Aorta (tissue), 5 donors: ENCODE data around the gene TSPAN33. TPM values are rescaled to one million over a fixed set of nuclear protein-coding genes. Genes with fewer than 3 reads are reported as not detected.

Source experiments
- ATAC-seq: fragments of 200-7000 bp; cut with Tn5 transposase; one replicate; pipeline ENCODE4 v1.9.1; 2022; ENCODE audit warnings: moderate library complexity; ENCODE audit not compliant: low FRiP score
- DNase-seq, 2 donors: peaks; one replicate each; pipeline ENCODE4 v3.0.0-alpha.2; 2020
- H3K27ac ChIP-seq, 2 donors: one replicate each; pipeline ENCODE4 v1.5.1; 2013; ENCODE audit warnings: low read length in 2 of 2, mild to moderate bottlenecking in 2 of 2, moderate library complexity in 2 of 2, control low read depth in 1 of 2, inconsistent platforms in 1 of 2, low read depth in 1 of 2
- H3K27me3 ChIP-seq, 2 donors: one replicate each; pipeline ENCODE4 v1.6.1; 2013; ENCODE audit warnings: control low read depth in 1 of 2, low read length in 1 of 2, mild to moderate bottlenecking in 1 of 2, moderate library complexity in 1 of 2; ENCODE audit not compliant: insufficient read depth in 2 of 2, control insufficient read depth in 1 of 2
- H3K36me3 ChIP-seq, 2 donors: one replicate each; pipeline ENCODE4 v1.6.1; 2013; ENCODE audit warnings: control low read depth in 1 of 2, low read length in 1 of 2, mild to moderate bottlenecking in 1 of 2; ENCODE audit not compliant: insufficient read depth in 2 of 2, control insufficient read depth in 1 of 2
- H3K4me1 ChIP-seq, 2 donors: one replicate each; pipeline ENCODE4 v1.6.1; 2013; ENCODE audit warnings: low read length in 2 of 2, control low read depth in 1 of 2, mild to moderate bottlenecking in 1 of 2, moderate library complexity in 1 of 2; ENCODE audit not compliant: insufficient read depth in 2 of 2, control insufficient read depth in 1 of 2
- H3K4me3 ChIP-seq, 2 donors: one replicate each; pipeline ENCODE4 v1.5.1; 2013; ENCODE audit warnings: low read length in 2 of 2, control low read depth in 1 of 2, mild to moderate bottlenecking in 1 of 2
- H3K9me3 ChIP-seq: one replicate; pipeline ENCODE4 v1.6.1; 2013; ENCODE audit warnings: mild to moderate bottlenecking, low read length; ENCODE audit not compliant: control insufficient read depth
- WGBS, 2 donors: extraction: QIAGEN DNeasy Blood & Tissue Kit; methylation state at CpG; one replicate each; pipeline ENCODE4 v1.1.7; 2013; 5-methylcytosine and 5-hydroxymethylcytosine counted together
- intact Hi-C, 2 donors: fragments of 100-400 bp; cut with DNase I; formaldehyde crosslinking; loops; one replicate each; pipeline versions ENCODE4 v1.14.2 to v1.15.0; 2022
- polyA plus RNA-seq, 2 donors: library from polyadenylated mRNA; stranded (reverse); fragments of 200-250 nt; gene quantifications; one replicate each; pipeline ENCODE4 v1.2.3, GENCODE V29; 2013
- total RNA-seq, 2 donors: library from RNA; stranded (reverse); fragmentation: NEBNext Ultra II Directional; extraction: Animal tissue kit (Norgen Biotek cat#: 25700); gene quantifications; one replicate each; pipeline ENCODE4 v1.2.1, GENCODE V29; 2021
- donor health status: healthy with polysubstance abuse.
- donor health status: Bipolar disorder and iron deficiency.
- donor health status: DM: no; HTN: no; CAD: no.
- donor health status: DM: no; HTN: no; CAD: no.
- donor health status: DM: yes; HTN: yes; CAD: no.

TSPAN33 gene
- total and polyA plus RNA-seq, 4 donors = 2.5 to 16.5 (median 7.6) TPM

DNA sequence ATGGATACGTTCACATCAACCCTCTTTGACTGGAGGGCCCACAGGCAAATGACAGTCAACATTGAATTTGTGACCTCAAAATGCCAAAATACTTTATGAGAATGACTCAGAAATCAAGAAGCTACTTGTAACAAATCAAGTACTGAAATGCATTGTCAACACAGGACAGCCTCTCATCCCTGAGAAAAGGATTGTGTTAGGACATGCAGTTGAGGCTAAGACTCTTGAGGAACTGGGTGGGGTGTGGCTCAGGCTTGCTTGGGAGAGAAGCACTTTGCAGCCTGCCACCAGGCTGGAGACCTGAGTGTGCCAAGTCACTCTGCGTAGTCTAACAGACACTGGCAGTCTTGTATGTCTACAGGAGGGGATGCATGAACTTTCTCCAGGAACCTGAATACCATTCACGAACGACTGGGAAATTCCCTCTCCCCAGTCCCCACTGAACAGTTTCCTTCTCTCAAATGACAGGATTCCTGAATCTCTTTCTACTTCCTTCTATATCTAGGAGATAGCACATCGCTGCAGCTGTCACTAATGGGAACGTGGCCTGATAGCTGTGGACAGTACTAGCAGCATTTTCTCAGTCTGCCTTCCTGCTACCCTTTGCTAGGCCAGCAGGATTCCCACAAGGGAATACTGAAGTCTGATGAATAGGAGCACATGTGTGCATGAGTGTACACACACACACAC, 40.6 kb downstream of the TSPAN33 start:
- Histone ChIP-seq H3K27ac (no peak overlapping the region), H3K9me3 (no peaks in the 10 kb centered on the region), H3K4me3 (no peak overlapping the region), H3K4me1 (no peaks in the 10 kb centered on the region), H3K27me3 (no peaks in the 10 kb centered on the region), H3K36me3 (no peaks in the 10 kb centered on the region)
- intact Hi-C loops = no loop called here
- ATAC-seq (no peak), DNase-seq (no peak)
- 89 to 91% methylated on average over 6 of the region's 6 CpGs for WGBS, 2 donors

DNA sequence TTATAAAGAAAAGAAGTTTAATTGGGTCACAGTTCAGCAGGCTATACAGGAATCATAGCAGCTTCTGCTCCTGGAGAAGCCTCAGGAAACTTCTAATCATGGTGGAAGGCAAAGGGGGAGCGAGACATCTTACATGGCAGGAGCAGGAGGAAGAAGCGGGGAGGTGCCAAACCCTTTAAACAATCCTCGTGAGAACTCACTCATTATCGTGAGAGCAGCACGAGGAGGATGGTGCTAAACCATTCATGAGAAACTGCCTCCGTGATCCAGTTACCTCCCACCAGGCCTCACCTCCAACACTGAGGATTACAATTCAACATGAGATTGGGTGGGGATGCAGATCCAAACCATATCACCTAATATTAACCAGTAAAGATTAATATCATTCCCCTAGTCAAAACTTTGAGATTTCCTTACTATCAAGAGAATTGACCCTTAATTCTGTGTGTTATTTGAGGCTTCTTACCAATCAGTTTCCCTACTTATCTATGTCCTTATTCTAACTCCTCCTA, 42.3 kb downstream of the TSPAN33 start:
- 88 to 96% methylated on average over 6 of the region's 6 CpGs for WGBS, 2 donors
- Histone ChIP-seq H3K4me1 (no peaks in the 10 kb centered on the region), H3K27ac (no peak overlapping the region), H3K27me3 (no peaks in the 10 kb centered on the region), H3K9me3 (no peaks in the 10 kb centered on the region), H3K4me3 (no peak overlapping the region), H3K36me3 (no peaks in the 10 kb centered on the region)
- DNase-seq (no peak), ATAC-seq (no peak)
- intact Hi-C loops = no loop called here

GRCh38 chr7:129187681-129188371, 43.3 kb downstream of the TSPAN33 start:
- Histone ChIP-seq H3K27ac (no peak overlapping the region), H3K27me3 (no peaks in the 10 kb centered on the region)

GRCh38 chr7:129188372-129188891, 43.9 kb downstream of the TSPAN33 start, which contains the start of gene SMO:
SMO (plus strand) TSS chr7:129188633; CDS start chr7:129189152, 519 bp downstream.
- no peaks in the 10 kb centered on the region for H3K36me3 ChIP-seq
- no peaks in the 10 kb centered on the region for H3K27me3 ChIP-seq
- H3K27ac ChIP-seq = no peak within 1 kb of the TSS
- DNase-seq = peak; percentile 67 to 86
- intact Hi-C loops = no loop called here
- no peaks in the 10 kb centered on the region for H3K4me1 ChIP-seq
- H3K4me3 ChIP-seq = peak within 1 kb of the TSS; percentile 74 to 90
- ATAC-seq = peak; percentile 81
- no peaks in the 10 kb centered on the region for H3K9me3 ChIP-seq
- 0 to 1% methylated on average over 32 to 48 of the region's 48 CpGs for WGBS, 2 donors

More at GRCh38 chr7:129187681-129188371, 43.3 kb downstream of the TSPAN33 start:
- H3K9me3 ChIP-seq = no peaks in the 10 kb centered on the region
- DNase-seq (peak in 1 of 2 donors; percentile 74), ATAC-seq (no peak)
- no peaks in the 10 kb centered on the region for H3K4me1 ChIP-seq
- H3K4me3 ChIP-seq = peak overlapping the region; percentile 74 to 90
- intact Hi-C loops = no loop called here
- H3K36me3 ChIP-seq = no peaks in the 10 kb centered on the region
- 20% methylated on average over 14 of the region's 14 CpGs for WGBS, 2 donors

- H3K36me3 ChIP-seq = no peaks in the 10 kb centered on the region
- H3K27ac ChIP-seq = no peak overlapping the region
- intact Hi-C loops = no loop called here
- no peaks in the 10 kb centered on the region for H3K27me3 ChIP-seq
- WGBS, 2 donors = 0 to 1% methylated on average over 66 to 83 of the region's 83 CpGs
- peak overlapping the region; percentile 74 to 90 for H3K4me3 ChIP-seq
- no peaks in the 10 kb centered on the region for H3K9me3 ChIP-seq
- DNase-seq (peak in 1 of 2 donors; percentile 82), ATAC-seq (peak; percentile 48)
- no peaks in the 10 kb centered on the region for H3K4me1 ChIP-seq
Observed at GRCh38 chr7:129188892-129189660, 44.6 kb downstream of the TSPAN33 start.

GRCh38 chr7:129189661-129190310, 45.3 kb downstream of the TSPAN33 start:
- no peak overlapping the region for H3K27ac ChIP-seq
- H3K27me3 ChIP-seq = no peaks in the 10 kb centered on the region
- H3K9me3 ChIP-seq = no peaks in the 10 kb centered on the region
- no peak for ATAC-seq
- no peaks in the 10 kb centered on the region for H3K36me3 ChIP-seq
- 7 to 12% methylated on average over 13 of the region's 13 CpGs for WGBS, 2 donors
- intact Hi-C loops = no loop called here
- no peaks in the 10 kb centered on the region for H3K4me1 ChIP-seq
- DNase-seq = no peak
- H3K4me3 ChIP-seq = peak overlapping the region; percentile 74 to 90

DNA sequence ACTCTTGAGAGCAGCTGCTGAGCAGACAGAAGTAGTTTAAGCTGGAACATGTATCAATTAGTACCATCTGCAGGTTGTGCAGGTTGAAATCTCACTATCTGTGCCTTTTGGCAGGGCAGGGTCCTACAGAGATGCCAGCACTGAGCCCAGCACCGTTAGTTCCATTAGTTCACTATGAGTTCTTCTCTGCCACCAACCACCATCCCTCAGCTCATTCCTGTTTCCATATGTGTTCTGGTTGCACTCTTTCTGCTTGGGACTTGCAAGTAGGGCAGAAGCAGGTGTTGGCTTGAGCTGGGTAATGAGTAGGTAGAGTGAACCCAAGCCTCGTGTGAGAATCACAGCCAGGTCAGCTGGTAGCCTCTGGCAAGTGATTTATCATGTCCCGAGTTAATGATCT, 46.8 kb downstream of the TSPAN33 start:
- H3K36me3 ChIP-seq = no peaks in the 10 kb centered on the region
- ATAC-seq (no peak), DNase-seq (no peak)
- intact Hi-C loops = no loop called here
- WGBS, 2 donors = 86 to 90% methylated on average over 3 of the region's 3 CpGs
- H3K4me3 ChIP-seq = no peak overlapping the region
- no peaks in the 10 kb centered on the region for H3K27me3 ChIP-seq
- no peaks in the 10 kb centered on the region for H3K4me1 ChIP-seq
- no peak overlapping the region for H3K27ac ChIP-seq
- no peaks in the 10 kb centered on the region for H3K9me3 ChIP-seq

DNA sequence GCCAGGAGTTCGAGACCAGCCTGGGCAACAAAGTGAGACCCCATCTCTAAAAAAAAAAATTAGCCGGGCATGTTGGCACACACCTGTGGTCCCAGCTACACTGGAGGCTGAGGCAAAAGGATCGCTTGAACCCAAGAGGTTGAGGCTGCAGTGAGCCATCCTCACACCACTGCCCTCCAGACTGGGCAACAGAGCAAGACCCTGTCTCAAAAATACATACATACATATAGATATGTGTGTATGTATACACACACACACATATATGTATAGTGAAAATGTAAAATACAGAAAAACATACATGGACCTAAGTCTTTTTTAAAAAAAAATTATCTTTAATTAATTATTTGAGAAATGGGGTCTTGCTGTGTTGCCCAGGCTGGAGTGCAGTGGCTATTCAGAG, 49.4 kb downstream of the TSPAN33 start:
- Histone ChIP-seq H3K4me1 (no peaks in the 10 kb centered on the region), H3K27me3 (no peaks in the 10 kb centered on the region), H3K9me3 (no peaks in the 10 kb centered on the region), H3K4me3 (no peak overlapping the region), H3K27ac (no peak overlapping the region), H3K36me3 (no peaks in the 10 kb centered on the region)
- WGBS, 2 donors = 96 to 99% methylated on average over 3 of the region's 3 CpGs
- intact Hi-C loops = no loop called here
- no peak for DNase-seq
- no peak for ATAC-seq
